Activated T-helper 1 cell treated with anti-CD3 and anti-CD28 coated beads, Interleukin-2, amount 50 U/mL, for 16 hours (primary cell): ENCODE measurements around the gene HPD.
"Not testable (repeated sequence)": the region's sequence is repeated elsewhere in the genome, so short reads cannot be mapped to it uniquely, and the experiment has no call there.

ENCODE experiments used
- DNase-seq, 2 donors: peaks; one replicate each; pipeline ENCODE4 v3.0.0-alpha.2; 2020; ENCODE audit warnings: low read depth in 1 of 2, low spot score in 1 of 2

The HPD gene

DNA sequence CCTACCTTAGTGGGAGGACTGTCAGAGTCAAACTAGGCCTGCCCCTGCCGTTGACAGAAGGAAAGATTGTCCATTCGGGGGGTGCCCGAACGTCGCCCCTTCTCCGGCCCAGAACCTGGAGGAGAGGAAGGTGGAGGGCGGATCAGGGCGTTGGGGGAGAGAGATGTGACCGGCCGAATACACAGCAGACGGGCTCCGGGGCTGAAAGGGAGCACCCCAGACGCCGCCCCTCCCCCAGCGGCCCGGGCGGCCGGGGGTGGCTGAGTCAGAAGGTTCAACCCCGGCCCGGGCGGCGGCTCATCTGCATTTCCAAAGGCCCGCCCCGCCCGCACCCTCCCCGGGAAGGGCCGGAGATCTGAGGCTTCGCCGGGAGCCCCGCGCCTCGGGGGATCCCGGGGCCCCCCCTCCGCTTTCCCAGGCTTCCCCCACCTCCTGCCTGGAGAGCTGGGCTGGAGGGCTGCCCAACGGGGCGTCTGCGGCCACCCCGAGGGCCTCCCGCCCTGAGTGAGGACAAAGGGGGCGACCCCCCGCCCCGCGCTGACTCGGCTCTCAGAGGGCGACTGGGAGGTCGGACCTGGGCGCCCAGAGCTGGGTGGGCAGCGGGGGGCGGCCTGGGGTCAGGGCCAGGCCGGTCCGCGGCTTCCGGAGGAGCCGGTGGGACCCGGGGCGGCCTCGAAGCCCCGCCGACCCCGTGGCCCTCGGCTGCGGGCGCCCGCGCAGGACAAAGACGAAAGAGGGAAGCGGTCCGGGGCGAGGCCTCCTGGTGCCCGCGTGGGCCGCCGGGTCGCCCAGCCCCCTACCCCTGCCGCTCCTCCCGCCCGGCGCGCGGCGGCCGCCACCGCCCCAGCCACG, 58.6 kb downstream of the HPD start:
- DNase-seq = peak in 1 of 2 donors; percentile 73

DNA sequence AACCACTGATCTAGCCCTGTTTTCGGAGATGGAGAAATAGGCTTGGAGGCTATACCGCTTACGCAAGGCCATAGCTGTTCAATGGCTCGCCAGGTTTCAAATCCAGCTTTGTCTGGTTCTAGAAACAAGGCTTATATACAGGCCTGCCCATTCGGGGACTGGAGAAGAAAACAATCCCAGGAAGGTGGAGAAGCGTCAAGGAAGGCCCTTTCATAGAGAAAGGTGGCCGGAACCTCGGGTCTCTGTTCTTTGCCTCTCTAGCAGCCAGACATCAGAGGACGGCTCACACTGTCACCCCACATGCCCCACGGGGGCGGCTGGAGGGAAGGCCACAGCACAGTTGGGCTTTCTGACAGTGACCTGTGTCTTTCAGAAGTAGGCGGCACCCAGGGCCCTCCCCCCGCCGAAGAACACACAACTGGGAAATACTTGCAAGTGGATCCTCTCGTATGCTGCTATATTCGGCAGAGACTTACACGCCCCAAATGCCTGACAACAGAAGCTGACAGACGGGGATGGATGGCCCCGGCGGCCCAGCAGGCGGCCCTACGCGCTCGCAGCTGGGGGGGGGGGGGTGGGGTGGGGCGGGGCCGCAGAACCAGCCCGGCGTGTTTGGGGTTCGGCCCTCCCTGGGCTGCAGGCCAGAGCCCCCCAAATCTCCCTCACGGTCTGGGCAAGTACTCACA, 59.4 kb downstream of the HPD start:
- no peak for DNase-seq

DNA sequence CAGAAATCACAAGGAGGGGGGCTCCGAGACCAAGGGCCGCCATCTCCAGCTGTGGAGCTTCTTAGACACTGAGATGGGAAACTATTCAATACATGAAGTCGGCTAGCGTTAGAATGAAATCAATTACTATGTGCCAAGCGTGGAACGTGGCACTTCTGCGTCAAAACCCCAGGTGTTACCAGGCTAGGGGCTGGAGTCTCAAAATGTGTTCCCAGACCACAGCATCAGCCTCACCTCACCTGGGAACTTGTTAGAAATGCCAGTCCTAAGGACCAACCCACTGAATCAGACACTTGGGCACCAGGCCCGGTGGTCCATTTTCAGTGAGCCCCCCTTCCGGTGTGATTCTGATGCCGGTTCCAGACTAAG, 59.9 kb downstream of the HPD start:
- no peak for DNase-seq

DNA sequence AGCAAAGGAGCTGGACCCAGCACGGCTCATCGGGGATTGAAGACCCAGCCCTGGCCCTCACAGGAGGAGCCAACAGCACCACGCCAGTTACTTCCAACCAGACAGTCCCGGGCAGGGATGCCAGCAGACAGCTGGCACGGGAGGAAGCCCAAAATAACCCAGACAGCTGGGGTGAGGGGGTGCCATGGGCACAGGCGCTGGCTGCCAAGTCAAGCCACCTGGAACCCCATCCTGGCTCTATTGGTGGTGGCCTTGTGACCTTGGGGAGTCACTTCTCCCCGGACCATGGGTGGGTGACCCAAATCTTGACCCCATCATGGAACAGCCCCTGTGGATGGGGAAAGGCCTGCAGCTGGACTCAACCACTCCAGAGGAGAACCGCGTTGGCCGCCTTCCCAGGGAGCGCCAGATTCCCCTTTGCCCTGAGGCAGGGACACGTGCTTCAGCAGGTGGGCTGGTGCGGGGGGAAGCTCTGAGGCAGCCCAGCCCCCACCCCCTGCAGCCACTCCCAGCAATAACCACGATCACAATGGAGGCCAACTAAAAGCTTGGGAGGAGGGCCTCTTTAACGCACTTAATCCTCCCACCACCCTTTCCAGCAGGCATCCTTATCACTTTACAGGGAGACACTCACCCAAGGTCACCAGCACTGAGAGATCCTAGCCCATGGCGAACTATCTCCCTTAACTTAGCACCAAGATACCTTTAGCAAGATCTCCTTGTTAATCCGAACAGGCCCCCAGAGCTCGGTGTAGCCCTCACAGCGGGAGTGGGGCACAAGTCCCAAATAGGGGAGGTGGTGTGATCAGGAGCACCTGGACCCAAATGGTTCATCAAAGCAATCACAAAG, 60.5 kb downstream of the HPD start:
- no peak for DNase-seq

DNA sequence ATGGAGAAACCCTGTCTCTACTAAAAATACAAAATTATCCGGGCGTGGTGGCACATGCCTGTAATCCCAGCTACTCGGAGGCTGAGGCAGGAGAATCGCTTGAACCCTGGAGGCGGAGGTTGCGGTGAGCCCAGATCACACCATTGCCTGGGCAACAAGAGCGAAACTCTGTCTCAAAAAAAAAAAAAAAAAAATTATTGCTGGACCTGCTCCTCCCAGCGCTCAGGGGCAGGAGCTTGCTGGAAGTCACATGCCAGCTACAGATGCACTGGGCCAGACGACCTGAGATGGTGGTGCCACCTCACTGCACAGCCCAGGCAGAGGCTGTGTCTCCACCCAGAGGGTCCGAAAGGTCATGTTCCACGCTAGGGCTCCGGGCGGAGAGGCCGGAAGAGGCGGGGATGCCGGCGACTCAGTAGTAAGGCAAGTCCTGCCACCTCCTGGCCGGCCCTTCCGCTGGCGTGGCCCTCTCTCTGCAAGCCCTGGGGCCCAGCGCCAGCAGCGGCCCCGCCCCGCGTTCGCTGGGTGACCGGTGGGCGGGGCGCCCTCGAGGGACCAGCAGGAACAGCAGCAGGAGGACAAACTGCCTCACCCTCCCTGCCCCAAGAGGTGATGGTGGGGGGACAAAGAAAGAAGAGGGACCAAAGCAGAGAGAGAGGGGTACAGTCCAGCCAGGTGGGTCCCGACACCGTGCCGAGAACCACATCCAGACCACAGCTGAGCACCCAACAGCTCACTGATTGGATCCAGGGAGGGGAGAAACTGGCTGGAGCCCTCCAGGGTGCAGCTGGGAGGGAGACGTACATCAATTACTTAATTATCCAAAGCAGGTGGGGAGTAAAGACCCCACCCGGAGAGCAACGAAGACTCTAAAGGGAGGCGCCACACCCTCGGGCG, 61.6 kb downstream of the HPD start:
- DNase-seq = no peak

DNA sequence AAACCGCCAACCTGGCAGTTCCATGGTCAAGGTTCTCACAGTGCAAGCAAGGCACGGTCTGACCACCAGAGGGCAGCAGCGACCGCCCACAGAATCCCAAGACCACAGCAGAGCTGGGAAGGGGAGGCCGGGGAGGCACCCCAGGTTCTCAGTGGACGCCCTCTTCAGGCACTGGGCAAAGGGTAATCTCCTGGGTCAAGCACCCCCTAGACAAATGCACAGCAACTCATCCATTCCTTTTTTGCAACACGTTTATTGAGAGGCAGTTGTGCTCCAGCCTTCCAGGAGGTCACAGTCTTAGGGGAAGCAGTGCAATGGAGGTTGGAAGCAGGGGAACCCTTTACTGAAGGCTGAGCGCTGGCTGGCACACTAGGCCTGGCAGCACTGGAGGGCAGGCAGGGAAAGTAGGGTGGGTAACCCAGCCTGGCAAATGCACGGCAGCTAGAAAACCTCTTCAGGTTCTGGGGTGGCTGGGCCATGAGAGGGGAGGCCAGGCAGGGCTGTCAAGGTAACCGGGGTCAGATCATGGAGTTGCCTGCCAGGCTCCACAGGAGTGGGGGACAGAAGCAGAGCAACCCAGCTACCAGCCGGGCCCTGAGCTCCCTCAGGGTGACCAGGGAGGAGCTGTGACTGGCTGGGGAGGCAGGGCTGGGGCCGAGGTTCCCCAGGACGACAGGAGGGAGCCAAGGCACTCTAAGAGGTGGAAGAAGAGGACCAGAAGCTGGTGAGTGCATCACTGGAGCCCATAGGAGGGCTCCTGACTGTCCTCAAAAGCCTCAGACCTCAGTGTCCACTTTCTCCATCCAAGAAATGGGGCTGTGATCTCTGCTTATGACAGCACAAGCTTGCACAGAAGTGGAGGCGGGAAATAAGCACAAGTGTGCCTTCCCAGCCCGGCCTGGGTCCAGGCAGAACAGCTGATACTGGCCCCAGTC, 63.4 kb downstream of the HPD start:
- DNase-seq = peak; percentile 76 to 77

DNA sequence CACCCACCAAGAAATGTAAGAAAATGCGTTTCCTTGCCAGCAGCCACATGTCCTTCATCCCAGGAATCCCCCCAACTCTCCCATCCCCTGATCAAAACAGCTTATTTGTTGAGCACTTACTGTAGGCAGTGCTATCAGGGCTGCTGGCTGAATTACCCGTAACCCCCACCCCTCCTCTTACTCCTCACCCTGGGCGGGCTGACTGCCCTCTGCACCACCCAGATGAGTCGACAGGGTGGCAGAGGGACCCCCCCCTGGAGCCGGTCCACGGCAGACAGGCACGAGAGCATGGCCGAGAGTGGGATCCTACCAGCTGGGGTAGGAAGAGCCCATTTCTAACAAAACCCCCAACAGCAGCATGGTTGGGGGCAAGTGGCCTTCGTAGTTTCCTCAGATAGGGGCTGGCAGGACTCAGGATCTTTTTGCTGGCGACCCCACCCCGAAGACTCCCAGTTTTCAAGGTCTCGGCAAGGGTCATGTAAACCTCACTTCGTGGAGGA, 64.1 kb downstream of the HPD start:
- no peak for DNase-seq

DNA sequence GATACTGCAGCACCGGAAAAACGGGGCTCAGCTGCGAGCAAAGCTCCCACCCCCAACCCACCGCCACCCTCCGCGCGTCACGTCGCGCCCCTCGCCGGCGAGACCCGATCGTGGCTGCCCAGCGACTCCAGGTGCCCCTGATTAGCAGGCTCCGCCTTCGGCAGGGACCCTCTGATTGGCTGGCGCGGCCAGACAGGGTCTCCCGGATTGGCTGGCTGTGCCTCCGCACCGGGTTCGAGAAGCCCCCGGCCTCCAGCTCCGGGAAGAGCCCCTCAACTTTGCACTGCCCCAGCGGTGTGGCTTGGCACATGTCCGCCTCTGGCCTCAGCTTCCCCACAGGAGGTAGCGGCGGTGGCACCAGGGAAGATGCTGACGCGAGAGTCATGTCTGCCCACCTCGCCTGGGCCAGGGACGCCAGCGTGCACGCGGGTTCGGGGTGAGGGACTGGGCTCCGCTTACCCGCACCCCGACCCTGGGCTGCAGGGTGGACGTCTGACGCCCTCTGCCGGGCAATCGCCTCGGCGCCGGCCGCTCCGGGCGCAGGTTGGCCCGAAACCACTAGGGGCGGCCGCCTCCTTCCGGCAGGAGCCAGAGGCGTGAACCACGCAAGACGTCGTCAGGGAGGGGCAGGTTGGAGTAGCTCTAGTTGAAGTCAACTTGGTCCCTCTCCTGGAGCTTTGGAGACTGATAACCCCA, 64.7 kb downstream of the HPD start:
- DNase-seq = peak; percentile 90 to 95

DNA sequence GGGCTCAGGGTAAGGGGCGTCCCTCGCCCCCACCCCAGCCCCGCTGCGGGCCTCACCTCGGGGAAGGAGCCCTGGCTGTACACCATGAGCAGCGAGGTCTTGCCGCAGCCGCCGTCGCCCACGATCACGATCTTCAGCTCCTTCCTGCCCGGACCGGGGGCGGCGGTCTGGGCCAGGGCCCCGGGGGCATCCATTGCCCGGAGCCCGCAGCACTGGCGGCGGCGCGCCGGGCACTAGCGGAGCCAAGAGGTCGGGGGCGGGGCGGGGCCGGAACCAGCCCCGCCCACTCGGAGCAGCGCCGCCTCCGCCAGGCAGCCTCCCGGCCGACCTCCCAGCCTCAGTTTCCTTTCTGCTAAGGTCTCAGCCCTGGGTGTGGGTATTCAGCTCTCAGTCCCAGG, 65.2 kb downstream of the HPD start, which contains the start of gene RHOF:
Gene RHOF (minus strand): TSS at position 249 of the 398 bp plus-strand sequence. CDS start 55 bp downstream, at position 194.
- peak in 1 of 2 donors; percentile 57 for DNase-seq

DNA sequence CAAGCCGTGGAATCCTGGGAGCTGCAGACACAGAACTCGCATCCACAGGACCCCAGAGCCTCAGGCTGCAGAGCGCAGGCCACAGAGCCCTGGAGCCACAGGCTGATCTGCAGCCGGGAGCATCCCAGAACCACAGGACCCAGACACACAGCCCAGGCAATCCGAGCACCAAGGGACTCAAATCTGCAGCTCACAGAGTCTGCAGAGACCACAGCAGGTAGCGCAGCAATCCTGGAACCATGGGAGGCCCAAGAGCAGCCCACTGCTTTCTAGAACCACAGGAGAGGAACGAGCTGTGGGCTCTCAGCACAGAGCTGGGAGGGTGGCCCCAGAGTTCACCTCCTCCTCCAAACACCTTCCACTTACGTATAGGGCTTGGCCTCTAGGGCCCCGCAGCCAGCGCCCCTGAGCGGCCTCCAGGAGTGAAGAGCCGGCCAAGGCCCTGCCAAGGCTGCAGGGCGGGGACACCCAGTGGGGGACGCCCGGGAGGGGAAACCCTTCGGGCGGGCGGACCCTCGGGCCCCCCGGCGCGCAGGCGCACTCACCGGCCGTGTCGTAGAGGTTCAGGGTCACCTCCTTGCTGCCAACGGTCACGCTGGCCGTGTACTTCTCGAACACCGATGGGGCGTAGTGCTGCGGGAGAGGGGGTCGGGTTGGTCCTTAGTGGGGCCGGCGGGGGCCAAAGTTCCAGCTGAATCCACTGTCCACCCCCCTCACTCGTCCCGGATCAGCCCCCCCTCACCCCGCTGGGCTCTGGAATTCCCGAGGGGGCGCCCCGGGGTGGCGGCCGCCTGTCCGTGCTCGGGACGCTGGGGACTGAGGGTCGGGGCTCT, 65.8 kb downstream of the HPD start:
- DNase-seq = peak in 1 of 2 donors; percentile 47

DNA sequence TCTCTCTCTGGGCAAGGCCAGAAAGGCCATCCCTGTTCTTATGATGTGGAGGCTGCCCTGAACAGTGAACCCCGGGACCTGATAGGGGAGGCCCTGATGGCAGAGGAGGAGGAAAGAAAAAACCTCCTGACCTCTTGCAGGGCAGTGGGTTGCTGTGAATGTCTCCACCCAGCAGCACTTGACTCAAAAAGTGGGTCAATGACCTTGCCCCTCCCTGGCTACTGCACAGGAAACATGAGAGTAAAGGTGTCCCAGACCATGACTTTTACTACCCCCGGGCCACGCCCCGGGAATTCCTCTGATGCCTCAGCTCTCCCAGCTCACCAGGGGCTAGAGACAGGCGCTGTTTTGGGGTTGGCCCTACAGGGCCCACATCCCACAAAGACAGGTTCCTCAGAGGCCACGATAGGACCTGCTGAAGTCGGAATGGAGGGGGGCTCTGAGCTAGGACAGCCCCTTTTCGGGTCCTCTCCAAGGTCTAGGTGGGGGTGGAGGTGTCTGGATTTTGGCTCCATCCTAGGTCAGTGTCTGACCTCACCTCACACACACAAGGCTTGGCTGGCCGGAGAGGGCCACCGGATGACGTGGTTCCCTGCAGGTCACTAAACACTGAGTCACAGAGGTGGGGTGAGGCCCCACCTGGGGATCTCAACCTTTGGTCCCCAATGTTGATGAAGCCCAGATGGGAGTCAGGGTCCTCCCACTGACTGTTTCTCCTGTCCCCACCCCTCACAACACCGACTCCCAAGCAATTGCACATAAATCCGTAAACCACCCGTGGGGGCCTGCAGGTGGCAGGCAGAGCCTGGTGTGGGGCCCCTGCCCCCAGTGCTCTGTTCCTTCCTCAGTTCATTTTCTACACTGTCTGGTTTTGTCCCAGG, 66.7 kb downstream of the HPD start:
- DNase-seq = no peak

DNA sequence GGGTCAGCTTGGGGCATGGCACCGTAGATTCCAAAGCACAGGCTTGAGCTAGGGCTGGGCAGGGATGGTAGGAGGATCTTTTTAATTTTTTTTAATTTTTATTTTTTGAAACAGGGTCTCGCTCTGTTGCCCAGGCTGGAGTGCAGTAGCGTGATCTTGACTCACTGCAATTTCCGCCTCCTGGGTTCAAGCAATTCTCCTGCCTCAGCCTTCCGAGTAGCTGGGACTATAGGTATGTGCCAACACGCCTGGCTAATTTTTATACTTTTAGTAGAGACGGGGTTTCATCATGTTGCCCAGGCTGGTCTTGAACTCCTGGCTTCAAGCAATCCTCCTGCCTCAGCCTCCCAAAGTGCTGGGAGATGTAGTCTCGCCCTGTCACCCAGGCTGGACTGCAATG, 67.9 kb downstream of the HPD start:
- not testable (repeated sequence) for DNase-seq

DNA sequence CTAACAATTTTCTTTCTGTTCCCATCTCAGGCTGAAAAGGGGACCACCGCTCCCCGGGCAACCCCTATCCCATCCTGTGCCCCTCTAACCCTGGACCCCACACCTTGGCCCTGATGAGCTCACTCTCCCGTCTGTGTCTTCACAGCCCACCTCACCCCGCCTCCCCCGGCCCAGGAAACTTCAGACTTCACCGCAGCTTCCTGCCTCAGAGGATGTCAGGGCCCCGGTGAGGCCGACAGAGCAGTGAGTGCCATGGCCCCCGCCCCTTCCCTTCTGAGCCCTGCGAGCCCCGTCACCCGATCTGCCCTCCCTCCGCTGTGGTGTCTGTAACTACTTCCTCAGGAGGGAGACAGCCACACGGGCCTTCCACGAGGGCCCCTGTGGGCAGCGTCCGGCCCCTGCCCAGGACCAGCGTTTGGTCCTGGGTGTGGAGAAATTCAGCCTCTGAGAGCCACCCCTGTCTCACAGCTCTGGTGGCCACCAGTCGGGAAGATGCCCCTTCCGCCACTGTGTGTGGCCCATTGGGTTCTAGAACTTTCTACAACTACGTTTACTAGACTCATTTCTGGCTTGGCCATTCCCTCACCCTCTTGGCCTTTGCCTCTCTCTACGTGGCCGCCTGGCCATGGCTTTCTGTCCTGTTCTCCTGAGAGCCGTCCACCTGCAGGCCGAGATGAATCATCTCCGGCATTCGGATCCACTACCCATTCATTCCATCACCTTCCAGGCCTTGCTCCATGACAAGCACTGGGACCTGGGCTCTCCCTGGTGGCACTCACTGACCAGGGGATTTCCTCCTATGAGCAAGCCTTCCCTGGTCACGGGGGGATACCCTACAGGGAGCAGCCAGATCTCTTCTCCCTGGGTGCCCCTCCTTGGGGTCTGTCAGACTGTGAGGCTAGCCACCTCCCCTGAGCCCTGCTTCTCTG, 68.6 kb downstream of the HPD start:
- DNase-seq = peak; percentile 89 to 90
